Progenitor cell of endocrine pancreas (in vitro differentiated cells): ENCODE results near the gene P2RY6. TPM values are rescaled to one million over a fixed set of nuclear protein-coding genes. Genes with fewer than 3 reads are reported as not detected.

Source experiments
- DNase-seq: peaks from one replicate; pipeline ENCODE4 v3.0.0; 2021; ENCODE audit warnings: low spot score; ENCODE audit not compliant: unreplicated experiment
- H3K27ac Mint-ChIP-seq: 2 replicates; pipeline ENCODE4 v1.8.0; 2021; ENCODE audit warnings: mild to moderate bottlenecking, moderate library complexity, mixed read lengths
- H3K27me3 Mint-ChIP-seq: 2 replicates; pipeline ENCODE4 v1.8.0; 2021; ENCODE audit warnings: mixed read lengths
- H3K36me3 Mint-ChIP-seq: 2 replicates; pipeline ENCODE4 v1.8.0; 2022; ENCODE audit warnings: mixed read lengths; ENCODE audit not compliant: insufficient read depth
- H3K4me1 Mint-ChIP-seq: 2 replicates; pipeline ENCODE4 v1.8.0; 2021; ENCODE audit warnings: low read depth, mixed read lengths
- H3K4me3 Mint-ChIP-seq: 2 replicates; pipeline ENCODE4 v1.8.0; 2021; ENCODE audit warnings: low read depth, mild to moderate bottlenecking, moderate library complexity, mixed read lengths
- H3K9me3 Mint-ChIP-seq: 2 replicates; pipeline ENCODE4 v1.8.0; 2021; ENCODE audit warnings: low read depth, mixed read lengths
- total RNA-seq: library from RNA; stranded (reverse); gene quantifications from 2 replicates; pipeline ENCODE4 v1.2.1, GENCODE V29; 2021
- TF ChIP-seq, protein P1 (sequence below): fragments of 200-600 bp; sonication (generic); IDR thresholded peaks from one replicate; pipeline ENCODE4 v1.5.0; 2021; ENCODE audit warnings: antibody characterized with exemption, mild to moderate bottlenecking; ENCODE audit not compliant: unreplicated experiment

P2RY6 gene
- total RNA-seq, 1 donor from 2014 or later: 0.14 TPM

DNA sequence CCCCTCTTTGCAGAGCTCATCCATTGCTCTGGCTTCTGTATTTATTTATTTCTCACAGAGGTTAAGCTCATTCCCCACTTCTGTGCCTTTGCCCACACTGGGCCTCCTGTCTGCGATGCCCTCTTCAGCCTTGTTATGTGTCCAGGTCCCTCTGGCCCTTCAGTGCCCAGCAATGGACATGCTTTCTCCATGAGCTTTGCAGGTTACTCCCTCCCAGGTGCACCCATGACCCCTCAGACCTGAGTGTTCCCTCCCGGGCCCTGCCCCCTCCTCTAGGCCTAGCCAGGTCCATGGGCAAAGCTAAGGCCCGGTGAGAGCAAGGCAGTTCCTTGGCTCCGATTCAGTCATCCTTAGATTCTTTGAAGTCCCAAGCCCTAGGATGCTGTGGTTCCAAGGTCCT lies 18.4 kb downstream of the P2RY6 start:
- TF ChIP-seq, protein P1, sequence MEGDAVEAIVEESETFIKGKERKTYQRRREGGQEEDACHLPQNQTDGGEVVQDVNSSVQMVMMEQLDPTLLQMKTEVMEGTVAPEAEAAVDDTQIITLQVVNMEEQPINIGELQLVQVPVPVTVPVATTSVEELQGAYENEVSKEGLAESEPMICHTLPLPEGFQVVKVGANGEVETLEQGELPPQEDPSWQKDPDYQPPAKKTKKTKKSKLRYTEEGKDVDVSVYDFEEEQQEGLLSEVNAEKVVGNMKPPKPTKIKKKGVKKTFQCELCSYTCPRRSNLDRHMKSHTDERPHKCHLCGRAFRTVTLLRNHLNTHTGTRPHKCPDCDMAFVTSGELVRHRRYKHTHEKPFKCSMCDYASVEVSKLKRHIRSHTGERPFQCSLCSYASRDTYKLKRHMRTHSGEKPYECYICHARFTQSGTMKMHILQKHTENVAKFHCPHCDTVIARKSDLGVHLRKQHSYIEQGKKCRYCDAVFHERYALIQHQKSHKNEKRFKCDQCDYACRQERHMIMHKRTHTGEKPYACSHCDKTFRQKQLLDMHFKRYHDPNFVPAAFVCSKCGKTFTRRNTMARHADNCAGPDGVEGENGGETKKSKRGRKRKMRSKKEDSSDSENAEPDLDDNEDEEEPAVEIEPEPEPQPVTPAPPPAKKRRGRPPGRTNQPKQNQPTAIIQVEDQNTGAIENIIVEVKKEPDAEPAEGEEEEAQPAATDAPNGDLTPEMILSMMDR: no peak
- no peak for DNase-seq
- no peaks in the 10 kb centered on the region for H3K9me3 Mint-ChIP-seq
- peaks cover 7% of the 10 kb centered on the region for H3K4me1 Mint-ChIP-seq
- H3K4me3 Mint-ChIP-seq: no peak overlapping the region
- H3K27ac Mint-ChIP-seq: no peak overlapping the region
- peaks cover 28% of the 10 kb centered on the region for H3K27me3 Mint-ChIP-seq
- no peaks in the 10 kb centered on the region for H3K36me3 Mint-ChIP-seq

- Mint-ChIP-seq H3K36me3 (no peaks in the 10 kb centered on the region), H3K27ac (no peak overlapping the region), H3K27me3 (peaks cover 28% of the 10 kb centered on the region), H3K4me3 (no peak overlapping the region), H3K4me1 (peaks cover 7% of the 10 kb centered on the region), H3K9me3 (no peaks in the 10 kb centered on the region)
- TF ChIP-seq, protein P1: no peak
- no peak for DNase-seq
These were observed 19.1 kb downstream of the P2RY6 start for GRCh38 chr11:73291196-73291595.

- Mint-ChIP-seq H3K4me3 (no peak overlapping the region), H3K27ac (no peak overlapping the region), H3K36me3 (no peaks in the 10 kb centered on the region), H3K27me3 (peaks cover 28% of the 10 kb centered on the region), H3K9me3 (no peaks in the 10 kb centered on the region), H3K4me1 (peaks cover 7% of the 10 kb centered on the region)
- TF ChIP-seq, protein P1: no peak
- DNase-seq: no peak
These were observed 19.8 kb downstream of the P2RY6 start for GRCh38 chr11:73291781-73292524.

DNA sequence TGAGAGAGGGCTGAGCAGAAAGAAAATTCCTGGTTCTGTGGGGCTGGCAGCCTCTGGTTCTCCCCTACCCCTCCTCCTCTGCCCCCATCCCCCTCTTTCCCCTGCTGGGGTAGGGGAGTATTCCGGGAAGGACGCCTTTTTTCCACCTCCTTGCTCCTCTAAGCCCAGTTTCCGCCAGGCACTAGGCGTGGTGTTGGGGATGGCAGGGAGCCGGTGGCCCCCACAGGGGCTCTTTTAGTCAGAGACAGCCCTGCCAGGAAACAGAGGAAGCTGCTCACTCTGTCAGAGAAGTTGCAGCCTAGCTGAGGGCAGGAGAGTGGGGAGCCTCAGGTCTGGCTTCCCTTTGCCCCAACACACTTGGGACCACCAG lies 20.4 kb downstream of the P2RY6 start:
- no peak overlapping the region for H3K4me3 Mint-ChIP-seq
- H3K9me3 Mint-ChIP-seq: no peaks in the 10 kb centered on the region
- H3K27ac Mint-ChIP-seq: no peak overlapping the region
- TF ChIP-seq, protein P1: no peak
- H3K36me3 Mint-ChIP-seq: no peaks in the 10 kb centered on the region
- H3K27me3 Mint-ChIP-seq: peaks cover 25% of the 10 kb centered on the region
- H3K4me1 Mint-ChIP-seq: peaks cover 7% of the 10 kb centered on the region
- no peak for DNase-seq

- H3K36me3 Mint-ChIP-seq: no peaks in the 10 kb centered on the region
- no peak overlapping the region for H3K27ac Mint-ChIP-seq
- DNase-seq: no peak
- no peaks in the 10 kb centered on the region for H3K9me3 Mint-ChIP-seq
- H3K4me1 Mint-ChIP-seq: peaks cover 7% of the 10 kb centered on the region
- TF ChIP-seq, protein P1: no peak
- peaks cover 25% of the 10 kb centered on the region for H3K27me3 Mint-ChIP-seq
- no peak overlapping the region for H3K4me3 Mint-ChIP-seq
These were observed 21.3 kb downstream of the P2RY6 start for GRCh38 chr11:73293356-73293936.
